Endothelial cell of umbilical vein (primary cell): Measurements from ENCODE around the gene NFIC. TPM values are rescaled to one million over a fixed set of nuclear protein-coding genes. Genes with fewer than 3 reads are reported as not detected.

Source experiments
- BruUV-seq: library from RNA; stranded (reverse); fragments of 400-500 nt; replicated peaks from 2 replicates; lab custom pipeline; 2021; lab: Mats Ljungman, UMichigan
- CTCF ChIA-PET: fragments of 300-600, 350-600 bp; sonication (Branson Sonifier 250); formaldehyde crosslinking; loops from one replicate; lab custom pipeline; 2021; ENCODE audit warnings: antibody characterized with exemption, inconsistent platforms; lab: Charles Lee
- POLR2A ChIA-PET: fragments of 300-600, 350-600 bp; sonication (Branson Sonifier 250); formaldehyde crosslinking; loops from one replicate; lab custom pipeline; 2021; ENCODE audit warnings: antibody characterized with exemption, inconsistent platforms; lab: Charles Lee
- DNase-seq: peaks from one replicate; pipeline ENCODE4 v3.0.0-alpha.2; 2011; ENCODE audit warnings: low read depth, low spot score
- FAIRE-seq: peaks from 2 replicates; lab custom pipeline; 2011; peaks lifted over from hg19 to GRCh38; lab: Jason Lieb, UNC
- H2AFZ ChIP-seq: 2 replicates; pipeline ENCODE4 v1.6.0; 2012; ENCODE audit warnings: low read depth, low read length, control low read depth, inconsistent platforms
- H3K27ac ChIP-seq: 2 replicates; pipeline ENCODE4 v1.5.1; 2011; ENCODE audit warnings: low read depth, mild to moderate bottlenecking, control low read depth, low read length, moderate library complexity; ENCODE audit not compliant: insufficient read depth
- H3K27me3 ChIP-seq, 2 experiments: 2 replicates each; pipeline versions ENCODE4 v1.6.0 to v1.6.1; 2011; ENCODE audit warnings: low read length in 2 of 2, mixed read lengths in 1 of 2; ENCODE audit not compliant: control insufficient read depth in 2 of 2, insufficient read depth in 2 of 2
- H3K36me3 ChIP-seq, 2 experiments: 2 replicates in 1 of 2; 3 replicates in 1 of 2; pipeline ENCODE4 v1.5.1; 2011; ENCODE audit warnings: low read length in 2 of 2, mild to moderate bottlenecking in 1 of 2, moderate library complexity in 1 of 2; ENCODE audit not compliant: control insufficient read depth in 2 of 2, insufficient read depth in 2 of 2; ENCODE audit errors: extremely low read depth in 1 of 2
- H3K4me1 ChIP-seq: 3 replicates; pipeline ENCODE4 v1.5.1; 2011; ENCODE audit warnings: mild to moderate bottlenecking, low read length; ENCODE audit not compliant: control insufficient read depth, insufficient read depth; ENCODE audit errors: extremely low read depth
- H3K4me2 ChIP-seq: 2 replicates; pipeline ENCODE4 v1.6.1; 2011; ENCODE audit warnings: low read length, control low read depth, mixed read lengths; ENCODE audit not compliant: insufficient read depth
- H3K4me3 ChIP-seq, 3 experiments: fragments of 200-600 bp in 1 of 3; sonication (generic), shearing (Covaris generic) in 1 of 3; replicated peaks in 1 of 3; 2 replicates each; pipeline ENCODE4 v1.5.1; 2011 to 2016; ENCODE audit warnings: control low read depth in 3 of 3, low read length in 3 of 3, mild to moderate bottlenecking in 2 of 3, inconsistent platforms in 1 of 3, low read depth in 1 of 3, moderate library complexity in 1 of 3; ENCODE audit not compliant: insufficient read depth in 1 of 3
- H3K79me2 ChIP-seq: 2 replicates; pipeline ENCODE4 v1.6.0; 2012; ENCODE audit warnings: low read length, inconsistent platforms; ENCODE audit not compliant: control insufficient read depth, insufficient read depth
- H3K9ac ChIP-seq: replicated peaks from 2 replicates; pipeline ENCODE3; 2011; ENCODE audit warnings: low read length, control low read depth; ENCODE audit not compliant: insufficient read depth; ENCODE audit errors: extremely low read depth
- H3K9me1 ChIP-seq: replicated peaks from 3 replicates; pipeline ENCODE4 v1.6.0; 2011; ENCODE audit warnings: mild to moderate bottlenecking, low read length; ENCODE audit not compliant: control insufficient read depth, insufficient read depth; ENCODE audit errors: extremely low read depth
- H3K9me3 ChIP-seq: replicated peaks from 2 replicates; pipeline ENCODE4 v1.5.1; 2012; ENCODE audit warnings: low read length, inconsistent platforms; ENCODE audit not compliant: control insufficient read depth, insufficient read depth
- H4K20me1 ChIP-seq: replicated peaks from 2 replicates; pipeline ENCODE3; 2011; ENCODE audit warnings: mild to moderate bottlenecking, low read length; ENCODE audit not compliant: control insufficient read depth, insufficient read depth; ENCODE audit errors: extremely low read depth
- GATA2 ChIP-seq: IDR thresholded peaks from 2 replicates; pipeline ENCODE4 v1.7.0; 2011; ENCODE audit warnings: low read depth, mild to moderate bottlenecking, moderate library complexity, mixed read lengths, low read length; ENCODE audit not compliant: insufficient read length, insufficient read depth
- MAX ChIP-seq: IDR thresholded peaks from 2 replicates; pipeline ENCODE4 v1.6.1; 2011; ENCODE audit not compliant: insufficient read depth, insufficient read length
- MYC ChIP-seq: IDR thresholded peaks from one replicate; pipeline ENCODE4 v1.6.1; 2011; ENCODE audit warnings: mild to moderate bottlenecking, low read depth, low read length
- POLR2AphosphoS5 ChIP-seq: IDR thresholded peaks from 2 replicates; pipeline ENCODE4 v1.6.1; 2012; ENCODE audit warnings: low read depth, mild to moderate bottlenecking, control low read depth, low read length, moderate library complexity; ENCODE audit not compliant: insufficient read depth
- dilution Hi-C: fragments of 300-500 bp; cut with MboI; formaldehyde crosslinking; loops from one replicate; pipeline ENCODE4 v1.15.0; 2019; ENCODE audit warnings: low sequenced_read_pairs; ENCODE audit not compliant: extremely low pct_ligation_motif_present
- intact Hi-C: fragments of 100-400 bp; cut with micrococcal nuclease; formaldehyde crosslinking; loops from one replicate; pipeline ENCODE4 v1.10.0; 2022
- polyA plus RNA-seq, 4 experiments: library from polyadenylated mRNA; depleted of rRNA in 3 of 4; stranded (reverse) in 3 of 4; unstranded in 1 of 4; fragments of >200 nt; gene quantifications; 2 replicates each; pipeline versions ENCODE4 v1.2.1 to v1.2.3, GENCODE V29; 2011 to 2012; ENCODE audit warnings: missing spikeins in 1 of 4
- total RNA-seq: library from RNA; stranded (reverse); gene quantifications from 2 replicates; pipeline ENCODE4 v1.2.3, GENCODE V29; 2021

NFIC gene
- total and polyA plus RNA-seq, 2 donors (not counting 3 experiments of a cell fraction or from before 2014, with no cell fraction given): 11.4 to 133 TPM

- Histone ChIP-seq H3K4me1 (no peaks in the 10 kb centered on the region), H2AFZ (no peak overlapping the region), H3K79me2 (no peaks in the 10 kb centered on the region), H3K9ac (no peak overlapping the region), H3K27me3 (peaks cover 3 to 10% of the 10 kb centered on the region in 2 experiments), H3K9me3 (no peaks in the 10 kb centered on the region), H3K4me3 (no peak overlapping the region), H4K20me1 (no peaks in the 10 kb centered on the region), H3K9me1 (no peaks in the 10 kb centered on the region), H3K36me3 (no peaks in the 10 kb centered on the region), H3K27ac (no peak overlapping the region), H3K4me2 (no peak overlapping the region)
- intact Hi-C loops: no loop called here
- TF ChIP-seq MAX: no peak
- DNase-seq (no peak), FAIRE-seq (no peak)
- no TSS peak for BruUV-seq
- CTCF ChIA-PET: interaction anchor here (1.5 kb wide), 1 partner anchor 150 kb away, joined by 5 read pairs; no protein-coding TSS in a partner anchor
- dilution Hi-C loops: no loop called here
- POLR2A ChIA-PET: no interaction called here
These were observed 111.1 kb downstream of the NFIC start for GRCh38 chr19:3477506-3477905.

- ChIA-PET POLR2A (no interaction called here), CTCF (interaction anchor here (1.5 kb wide), 2 partner anchors 9 to 151 kb away, joined by 5 to 6 read pairs; no protein-coding TSS in a partner anchor)
- no peaks in the 10 kb centered on the region for H3K9me3 ChIP-seq
- no peaks in the 10 kb centered on the region for H3K4me1 ChIP-seq
- FAIRE-seq: no peak
- no peak overlapping the region for H3K27ac ChIP-seq
- no peaks in the 10 kb centered on the region for H4K20me1 ChIP-seq
- no peaks in the 10 kb centered on the region for H3K36me3 ChIP-seq
- intact Hi-C loops: no loop called here
- H3K79me2 ChIP-seq: no peaks in the 10 kb centered on the region
- H3K4me3 ChIP-seq: no peak overlapping the region
- no peak for DNase-seq
- peaks cover 3 to 11% of the 10 kb centered on the region in 2 experiments for H3K27me3 ChIP-seq
- dilution Hi-C loops: no loop called here
- BruUV-seq: no TSS peak
- H3K9ac ChIP-seq: no peak overlapping the region
- no peak overlapping the region for H2AFZ ChIP-seq
- H3K9me1 ChIP-seq: no peaks in the 10 kb centered on the region
- no peak overlapping the region for H3K4me2 ChIP-seq
- TF ChIP-seq MYC: no peak
- TF ChIP-seq GATA2: no peak
- no peak for TF ChIP-seq POLR2AphosphoS5
- TF ChIP-seq MAX: no peak
These were observed 111.6 kb downstream of the NFIC start for GRCh38 chr19:3477951-3478350.
